ENCODE data around the gene HSF2.

DNA sequence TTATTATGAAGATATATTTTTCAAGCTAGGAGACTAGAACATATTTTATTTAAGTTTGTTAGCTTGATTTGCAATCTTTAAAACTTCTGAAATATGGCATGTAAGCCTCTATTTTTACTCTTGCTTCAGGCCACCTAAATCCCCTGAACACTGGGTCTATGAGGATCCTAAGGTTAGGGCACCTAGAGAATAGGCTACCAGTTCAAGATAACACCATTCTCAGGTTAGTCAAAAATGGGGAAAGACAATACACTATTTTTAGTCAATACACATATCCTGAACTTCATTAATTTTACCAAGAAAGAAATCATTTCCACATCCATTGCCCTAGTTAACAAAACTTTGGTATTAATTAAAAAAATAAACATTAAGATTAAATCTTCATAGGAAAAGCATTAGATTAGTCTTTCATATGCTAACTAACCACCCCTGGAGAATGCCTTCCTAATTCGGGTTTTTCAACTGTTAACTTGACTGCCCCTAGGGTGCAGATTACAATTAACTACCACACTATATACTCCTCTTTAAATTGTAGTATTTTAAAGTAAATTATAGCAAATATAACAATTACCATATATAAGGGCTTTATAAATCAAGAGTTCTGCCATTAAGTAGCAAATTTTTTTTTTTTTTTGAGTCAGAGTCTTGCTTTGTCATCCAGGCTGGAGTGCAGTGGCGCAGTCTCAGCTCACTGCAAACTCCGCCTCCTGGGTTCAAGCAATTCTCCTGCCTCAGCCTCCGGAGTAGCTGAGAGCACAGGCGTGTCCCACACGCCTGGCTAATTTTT is 6.7 kb upstream of the HSF2 start:
- TF ChIP-seq, protein P1, sequence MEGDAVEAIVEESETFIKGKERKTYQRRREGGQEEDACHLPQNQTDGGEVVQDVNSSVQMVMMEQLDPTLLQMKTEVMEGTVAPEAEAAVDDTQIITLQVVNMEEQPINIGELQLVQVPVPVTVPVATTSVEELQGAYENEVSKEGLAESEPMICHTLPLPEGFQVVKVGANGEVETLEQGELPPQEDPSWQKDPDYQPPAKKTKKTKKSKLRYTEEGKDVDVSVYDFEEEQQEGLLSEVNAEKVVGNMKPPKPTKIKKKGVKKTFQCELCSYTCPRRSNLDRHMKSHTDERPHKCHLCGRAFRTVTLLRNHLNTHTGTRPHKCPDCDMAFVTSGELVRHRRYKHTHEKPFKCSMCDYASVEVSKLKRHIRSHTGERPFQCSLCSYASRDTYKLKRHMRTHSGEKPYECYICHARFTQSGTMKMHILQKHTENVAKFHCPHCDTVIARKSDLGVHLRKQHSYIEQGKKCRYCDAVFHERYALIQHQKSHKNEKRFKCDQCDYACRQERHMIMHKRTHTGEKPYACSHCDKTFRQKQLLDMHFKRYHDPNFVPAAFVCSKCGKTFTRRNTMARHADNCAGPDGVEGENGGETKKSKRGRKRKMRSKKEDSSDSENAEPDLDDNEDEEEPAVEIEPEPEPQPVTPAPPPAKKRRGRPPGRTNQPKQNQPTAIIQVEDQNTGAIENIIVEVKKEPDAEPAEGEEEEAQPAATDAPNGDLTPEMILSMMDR (IDR thresholded peaks at IDR 0.05): no peak
- no peak for TF ChIP-seq EZH2 (IDR thresholded peaks at IDR 0.05; ENCODE audit: borderline replicate concordance, insufficient read depth, low read depth, low read length, poor library complexity, severe bottlenecking)

Data from B cell (primary cell).